IMR-90 (cell line): ENCODE data around the gene DZIP1.

ENCODE experiments used
- BHLHE40 ChIP-seq: fragments of 150-350 bp; IDR thresholded peaks from 2 replicates; pipeline ENCODE4 v1.6.1; 2016; ENCODE audit warnings: mild to moderate bottlenecking, low read depth, low read length
- MXI1 ChIP-seq: IDR thresholded peaks from 2 replicates; pipeline ENCODE4 v1.6.1; 2012; ENCODE audit warnings: low read depth, mild to moderate bottlenecking, low read length, moderate library complexity, borderline replicate concordance
- POLR2A ChIP-seq: IDR thresholded peaks from 2 replicates; pipeline ENCODE4 v1.6.1; 2012; ENCODE audit warnings: mild to moderate bottlenecking, low read depth, low read length
- RAD21 ChIP-seq: IDR thresholded peaks from 2 replicates; pipeline ENCODE4 v1.6.1; 2012; ENCODE audit warnings: low read length, improper control_type of control experiment
- RFX5 ChIP-seq: IDR thresholded peaks from 2 replicates; pipeline ENCODE4 v1.8.0; 2012; ENCODE audit warnings: low read depth, mild to moderate bottlenecking, low read length, moderate library complexity
- TF ChIP-seq, protein P1 (sequence below): conservative IDR thresholded peaks from 2 replicates; pipeline ENCODE4 v1.5.1; 2012; ENCODE audit warnings: mild to moderate bottlenecking, low read depth, low read length, improper control_type of control experiment
- TF ChIP-seq, protein P2 (sequence below): fragments of 150-350 bp; IDR thresholded peaks from 2 replicates; pipeline ENCODE4 v1.6.1; 2016; ENCODE audit warnings: low read depth, mild to moderate bottlenecking, low read length, moderate library complexity, borderline replicate concordance

DNA sequence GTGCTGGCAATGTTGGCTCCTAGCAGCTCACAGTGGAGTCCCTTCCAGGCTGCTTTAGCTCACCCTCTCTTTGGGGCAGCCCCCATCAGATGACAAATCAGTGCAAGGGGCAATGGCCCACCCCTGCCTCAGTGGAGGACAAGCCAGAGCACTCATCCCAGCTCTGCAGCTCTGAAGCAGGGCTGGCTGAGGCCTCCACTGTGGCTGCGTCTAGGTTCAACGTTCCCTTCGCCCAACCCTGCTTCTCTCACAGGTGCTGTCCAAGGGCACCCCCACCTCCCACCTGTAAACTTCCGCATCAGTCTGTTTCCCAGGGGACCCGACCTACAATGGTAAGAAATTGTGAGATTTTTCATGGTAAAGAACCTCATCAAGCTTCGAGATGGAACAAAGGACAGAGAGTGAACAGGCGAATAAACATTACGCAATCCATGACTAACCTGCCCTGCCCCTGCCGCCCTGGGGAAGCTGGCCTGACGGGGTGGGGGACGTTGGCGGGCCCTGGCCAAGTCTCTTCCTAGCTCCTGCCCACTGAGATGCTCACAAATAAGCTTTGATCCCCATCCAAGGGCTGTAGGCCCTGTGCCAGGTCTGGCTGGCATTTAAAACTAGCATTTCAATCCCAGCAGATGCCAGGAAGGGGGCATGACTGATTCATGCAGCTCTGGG is 40.5 kb downstream of the DZIP1 start:
- TF ChIP-seq RAD21 (no peak), MXI1 (no peak), POLR2A (no peak), RFX5 (no peak), BHLHE40 (no peak)
- TF ChIP-seq, protein P1, sequence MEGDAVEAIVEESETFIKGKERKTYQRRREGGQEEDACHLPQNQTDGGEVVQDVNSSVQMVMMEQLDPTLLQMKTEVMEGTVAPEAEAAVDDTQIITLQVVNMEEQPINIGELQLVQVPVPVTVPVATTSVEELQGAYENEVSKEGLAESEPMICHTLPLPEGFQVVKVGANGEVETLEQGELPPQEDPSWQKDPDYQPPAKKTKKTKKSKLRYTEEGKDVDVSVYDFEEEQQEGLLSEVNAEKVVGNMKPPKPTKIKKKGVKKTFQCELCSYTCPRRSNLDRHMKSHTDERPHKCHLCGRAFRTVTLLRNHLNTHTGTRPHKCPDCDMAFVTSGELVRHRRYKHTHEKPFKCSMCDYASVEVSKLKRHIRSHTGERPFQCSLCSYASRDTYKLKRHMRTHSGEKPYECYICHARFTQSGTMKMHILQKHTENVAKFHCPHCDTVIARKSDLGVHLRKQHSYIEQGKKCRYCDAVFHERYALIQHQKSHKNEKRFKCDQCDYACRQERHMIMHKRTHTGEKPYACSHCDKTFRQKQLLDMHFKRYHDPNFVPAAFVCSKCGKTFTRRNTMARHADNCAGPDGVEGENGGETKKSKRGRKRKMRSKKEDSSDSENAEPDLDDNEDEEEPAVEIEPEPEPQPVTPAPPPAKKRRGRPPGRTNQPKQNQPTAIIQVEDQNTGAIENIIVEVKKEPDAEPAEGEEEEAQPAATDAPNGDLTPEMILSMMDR = no peak
- TF ChIP-seq, protein P2, sequence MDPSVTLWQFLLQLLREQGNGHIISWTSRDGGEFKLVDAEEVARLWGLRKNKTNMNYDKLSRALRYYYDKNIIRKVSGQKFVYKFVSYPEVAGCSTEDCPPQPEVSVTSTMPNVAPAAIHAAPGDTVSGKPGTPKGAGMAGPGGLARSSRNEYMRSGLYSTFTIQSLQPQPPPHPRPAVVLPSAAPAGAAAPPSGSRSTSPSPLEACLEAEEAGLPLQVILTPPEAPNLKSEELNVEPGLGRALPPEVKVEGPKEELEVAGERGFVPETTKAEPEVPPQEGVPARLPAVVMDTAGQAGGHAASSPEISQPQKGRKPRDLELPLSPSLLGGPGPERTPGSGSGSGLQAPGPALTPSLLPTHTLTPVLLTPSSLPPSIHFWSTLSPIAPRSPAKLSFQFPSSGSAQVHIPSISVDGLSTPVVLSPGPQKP = no peak
